ENCODE measurements around the gene IFI27.

The IFI27 gene

DNA sequence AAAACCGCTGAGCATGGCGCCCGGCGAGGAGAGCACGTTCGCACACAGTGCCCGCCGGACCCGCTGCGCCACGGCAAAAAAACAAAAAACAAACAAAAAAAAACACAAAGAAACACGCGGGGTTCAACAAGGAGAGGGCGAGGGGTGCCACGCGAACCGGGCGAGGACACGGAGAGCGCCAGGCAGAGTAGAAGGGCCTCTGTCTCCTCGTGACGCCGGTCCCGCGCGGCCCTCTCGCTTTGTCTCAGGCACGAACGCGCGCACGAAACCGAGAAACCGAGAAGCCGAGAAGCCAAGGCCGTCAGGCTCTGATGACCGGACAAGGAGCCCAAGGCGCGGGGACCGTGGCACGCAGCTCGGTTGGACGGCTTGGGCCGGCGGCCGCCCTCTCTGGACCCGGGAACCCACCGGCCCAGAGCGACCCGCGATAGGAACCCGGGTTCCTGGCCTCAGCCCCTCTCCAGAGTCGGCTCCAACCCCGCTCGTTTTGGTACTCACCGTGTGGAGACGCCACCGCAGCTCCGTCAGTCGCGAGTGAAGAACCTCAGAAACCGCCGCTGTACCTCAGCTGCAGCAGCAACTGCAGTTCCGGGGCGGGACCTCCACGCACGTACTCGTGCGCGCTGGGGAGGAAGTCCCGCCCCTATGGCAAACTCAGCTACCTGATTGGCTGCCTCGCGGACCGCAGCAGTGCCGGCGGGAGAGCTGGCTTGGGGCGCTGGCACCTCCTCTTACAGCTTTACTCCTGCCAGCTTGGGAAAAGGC, 29.7 kb upstream of the IFI27 start, which contains the start of the genes DDX24 and IFI27L1:
Gene DDX24, minus strand, starts transcription at position 582 of the 765 bp plus-strand sequence. CDS start 1,460 bp downstream, outside the sequence.
Gene IFI27L1, plus strand, starts transcription at position 690 of the 765 bp plus-strand sequence. CDS start 15,628 bp downstream, outside the sequence.
- H3K9me3 ChIP-seq (ENCODE audit: control insufficient read depth in 1 of 2, low read length in 2 of 2): no peaks in the 10 kb centered on the region
- H3K27me3 ChIP-seq (ENCODE audit: control insufficient read depth in 1 of 2, insufficient read depth in 2 of 2, low read length in 2 of 2): no peaks in the 10 kb centered on the region
- H3K36me3 ChIP-seq (ENCODE audit: control insufficient read depth in 1 of 2, insufficient read depth in 2 of 2, low read length in 2 of 2): peaks cover 0 to 16% of the 10 kb centered on the region in 2 donors
- peak within 1 kb of the TSS; percentile 85 to 96 for H3K9ac ChIP-seq (ENCODE audit: low read depth in 1 of 2, low read length in 2 of 2)
- peak within 1 kb of the TSS; percentile 69 to 90 for H3K4me3 ChIP-seq (ENCODE audit: low read depth in 1 of 2, low read length in 2 of 2)
- H3K27ac ChIP-seq (ENCODE audit: low read depth, low read length): peak within 1 kb of the TSS; percentile 86
- H3K4me1 ChIP-seq (ENCODE audit: control insufficient read depth in 1 of 2, insufficient read depth in 2 of 2, low read length in 2 of 2): peaks cover 33 to 35% of the 10 kb centered on the region in 2 donors

DNA sequence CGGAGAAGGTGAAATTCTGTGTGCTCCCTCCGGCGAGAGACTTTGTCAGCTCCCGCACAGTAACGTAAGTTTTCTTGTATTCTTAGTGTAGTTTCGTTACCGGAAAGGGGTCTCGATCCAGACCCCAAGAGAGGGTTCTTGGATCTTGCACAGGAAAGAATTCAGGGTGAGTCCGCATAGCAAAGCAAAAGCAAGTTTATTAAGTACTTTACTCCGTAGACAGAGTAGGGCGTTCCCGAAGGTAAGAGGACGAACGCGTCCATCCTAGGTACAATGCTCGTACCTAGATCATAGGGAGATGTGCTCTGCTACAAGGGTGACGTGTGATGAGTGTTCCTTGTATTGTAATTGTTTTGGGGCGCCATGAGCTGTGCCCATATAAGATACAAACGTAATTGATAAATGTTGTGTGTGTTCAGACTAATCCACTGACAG, 29.1 kb upstream of the IFI27 start:
- H3K36me3 ChIP-seq (ENCODE audit: control insufficient read depth in 1 of 2, insufficient read depth in 2 of 2, low read length in 2 of 2): peaks cover 0 to 16% of the 10 kb centered on the region in 2 donors
- no peaks in the 10 kb centered on the region for H3K9me3 ChIP-seq (ENCODE audit: control insufficient read depth in 1 of 2, low read length in 2 of 2)
- H3K27ac ChIP-seq (ENCODE audit: low read depth, low read length): peak overlapping the region; percentile 54
- H3K4me3 ChIP-seq (ENCODE audit: low read depth in 1 of 2, low read length in 2 of 2): peak overlapping the region; percentile 69 to 90
- H3K27me3 ChIP-seq (ENCODE audit: control insufficient read depth in 1 of 2, insufficient read depth in 2 of 2, low read length in 2 of 2): no peaks in the 10 kb centered on the region
- peaks cover 33 to 35% of the 10 kb centered on the region in 2 donors for H3K4me1 ChIP-seq (ENCODE audit: control insufficient read depth in 1 of 2, insufficient read depth in 2 of 2, low read length in 2 of 2)
- peak overlapping the region; percentile 85 to 96 for H3K9ac ChIP-seq (ENCODE audit: low read depth in 1 of 2, low read length in 2 of 2)

DNA sequence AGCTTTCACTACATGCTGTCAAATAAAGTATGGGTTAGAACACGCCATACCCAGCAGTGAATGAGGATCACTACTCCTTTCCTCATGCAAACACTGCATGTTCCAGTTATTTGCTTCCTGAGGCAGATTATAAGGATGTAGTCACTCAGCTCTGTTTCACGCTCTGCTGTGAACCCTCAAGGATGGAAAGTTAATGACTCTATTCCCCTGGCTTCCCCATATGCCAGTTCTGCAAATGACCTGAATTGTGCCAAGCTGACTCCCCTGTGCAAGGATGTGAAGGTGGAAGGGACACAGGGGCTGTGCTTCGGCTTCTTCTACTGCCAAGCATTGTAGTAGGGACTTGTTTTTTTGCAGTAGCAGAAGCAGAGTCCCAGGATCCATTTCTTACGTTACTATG, 22.6 kb upstream of the IFI27 start:
- no peaks in the 10 kb centered on the region for H3K9me3 ChIP-seq (ENCODE audit: control insufficient read depth in 1 of 2, low read length in 2 of 2)
- H3K36me3 ChIP-seq (ENCODE audit: control insufficient read depth in 1 of 2, insufficient read depth in 2 of 2, low read length in 2 of 2): no peaks in the 10 kb centered on the region
- H3K4me1 ChIP-seq (ENCODE audit: control insufficient read depth in 1 of 2, insufficient read depth in 2 of 2, low read length in 2 of 2): no peaks in the 10 kb centered on the region
- no peak overlapping the region for H3K9ac ChIP-seq (ENCODE audit: low read depth in 1 of 2, low read length in 2 of 2)
- H3K27me3 ChIP-seq (ENCODE audit: control insufficient read depth in 1 of 2, insufficient read depth in 2 of 2, low read length in 2 of 2): no peaks in the 10 kb centered on the region
- H3K27ac ChIP-seq (ENCODE audit: low read depth, low read length): no peak overlapping the region
- H3K4me3 ChIP-seq (ENCODE audit: low read depth in 1 of 2, low read length in 2 of 2): no peak overlapping the region

DNA sequence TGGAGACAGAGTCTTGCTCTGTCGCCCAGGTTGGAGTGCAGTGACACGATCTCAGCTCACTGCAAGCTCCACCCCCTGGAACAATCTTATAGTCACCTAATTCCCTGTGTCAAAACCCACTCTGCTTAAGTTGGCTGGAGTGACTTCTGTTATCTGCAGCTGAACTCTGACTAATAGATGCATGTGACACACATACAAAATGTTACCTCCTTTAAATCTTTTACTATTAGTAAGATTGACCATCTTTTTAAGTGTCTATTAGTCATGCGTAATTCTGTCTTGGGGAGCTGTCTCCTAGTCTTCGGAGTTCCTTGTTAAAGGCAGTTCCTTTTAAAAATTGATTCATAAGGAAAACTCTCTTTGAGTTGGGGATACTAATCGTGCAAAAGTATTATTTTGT, 22.0 kb upstream of the IFI27 start:
- no peak overlapping the region for H3K4me3 ChIP-seq (ENCODE audit: low read depth in 1 of 2, low read length in 2 of 2)
- H3K36me3 ChIP-seq (ENCODE audit: control insufficient read depth in 1 of 2, insufficient read depth in 2 of 2, low read length in 2 of 2): no peaks in the 10 kb centered on the region
- no peaks in the 10 kb centered on the region for H3K4me1 ChIP-seq (ENCODE audit: control insufficient read depth in 1 of 2, insufficient read depth in 2 of 2, low read length in 2 of 2)
- no peak overlapping the region for H3K9ac ChIP-seq (ENCODE audit: low read depth in 1 of 2, low read length in 2 of 2)
- no peak overlapping the region for H3K27ac ChIP-seq (ENCODE audit: low read depth, low read length)
- H3K9me3 ChIP-seq (ENCODE audit: control insufficient read depth in 1 of 2, low read length in 2 of 2): no peaks in the 10 kb centered on the region
- H3K27me3 ChIP-seq (ENCODE audit: control insufficient read depth in 1 of 2, insufficient read depth in 2 of 2, low read length in 2 of 2): no peaks in the 10 kb centered on the region

DNA sequence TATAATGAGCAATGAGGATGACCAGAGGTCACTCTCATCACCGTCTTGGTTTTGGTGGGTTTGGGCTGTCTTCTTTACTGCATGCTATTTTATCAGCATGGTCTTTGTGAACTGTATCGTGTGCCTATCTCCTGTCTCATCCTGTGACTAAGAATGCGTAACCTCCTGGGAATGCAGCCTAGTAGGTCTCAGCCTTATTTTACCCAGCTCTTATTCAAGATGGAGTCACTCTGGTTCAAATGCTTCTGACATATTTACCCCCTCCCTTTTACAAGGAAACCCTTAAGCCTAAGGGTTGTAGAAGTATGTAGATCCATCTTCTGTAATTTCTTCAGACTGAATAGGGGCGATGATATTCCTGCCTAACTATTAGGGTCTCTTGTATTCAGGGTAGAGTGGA, 21.1 kb upstream of the IFI27 start:
- Histone ChIP-seq H3K9ac (ENCODE audit: low read depth in 1 of 2, low read length in 2 of 2) (no peak overlapping the region), H3K27ac (ENCODE audit: low read depth, low read length) (no peak overlapping the region), H3K9me3 (ENCODE audit: control insufficient read depth in 1 of 2, low read length in 2 of 2) (no peaks in the 10 kb centered on the region), H3K4me3 (ENCODE audit: low read depth in 1 of 2, low read length in 2 of 2) (no peak overlapping the region), H3K36me3 (ENCODE audit: control insufficient read depth in 1 of 2, insufficient read depth in 2 of 2, low read length in 2 of 2) (no peaks in the 10 kb centered on the region), H3K27me3 (ENCODE audit: control insufficient read depth in 1 of 2, insufficient read depth in 2 of 2, low read length in 2 of 2) (no peaks in the 10 kb centered on the region), H3K4me1 (ENCODE audit: control insufficient read depth in 1 of 2, insufficient read depth in 2 of 2, low read length in 2 of 2) (no peaks in the 10 kb centered on the region)

DNA sequence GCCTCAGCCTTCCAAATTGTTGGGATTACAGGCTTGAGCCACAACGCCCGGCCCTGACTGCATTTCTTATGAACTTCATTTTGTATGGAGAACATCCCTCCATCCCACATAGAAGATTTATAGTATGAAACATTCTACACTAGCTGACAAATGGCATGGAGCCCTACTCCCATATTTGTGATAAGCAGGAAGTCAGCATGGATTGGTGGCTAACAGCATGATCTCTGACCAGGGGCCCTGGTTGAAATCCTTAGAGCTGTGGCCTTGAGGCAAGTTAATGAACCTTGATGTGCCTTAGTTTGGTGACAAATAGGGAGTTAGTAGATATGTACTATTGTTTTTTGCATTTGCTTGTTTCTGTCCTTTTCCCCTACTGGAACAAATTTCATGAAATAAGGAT, 17.1 kb upstream of the IFI27 start:
- no peaks in the 10 kb centered on the region for H3K4me1 ChIP-seq (ENCODE audit: control insufficient read depth in 1 of 2, insufficient read depth in 2 of 2, low read length in 2 of 2)
- H3K36me3 ChIP-seq (ENCODE audit: control insufficient read depth in 1 of 2, insufficient read depth in 2 of 2, low read length in 2 of 2): no peaks in the 10 kb centered on the region
- no peak overlapping the region for H3K4me3 ChIP-seq (ENCODE audit: low read depth in 1 of 2, low read length in 2 of 2)
- H3K9ac ChIP-seq (ENCODE audit: low read depth in 1 of 2, low read length in 2 of 2): no peak overlapping the region
- no peaks in the 10 kb centered on the region for H3K27me3 ChIP-seq (ENCODE audit: control insufficient read depth in 1 of 2, insufficient read depth in 2 of 2, low read length in 2 of 2)
- H3K9me3 ChIP-seq (ENCODE audit: control insufficient read depth in 1 of 2, low read length in 2 of 2): no peaks in the 10 kb centered on the region
- H3K27ac ChIP-seq (ENCODE audit: low read depth, low read length): no peak overlapping the region

DNA sequence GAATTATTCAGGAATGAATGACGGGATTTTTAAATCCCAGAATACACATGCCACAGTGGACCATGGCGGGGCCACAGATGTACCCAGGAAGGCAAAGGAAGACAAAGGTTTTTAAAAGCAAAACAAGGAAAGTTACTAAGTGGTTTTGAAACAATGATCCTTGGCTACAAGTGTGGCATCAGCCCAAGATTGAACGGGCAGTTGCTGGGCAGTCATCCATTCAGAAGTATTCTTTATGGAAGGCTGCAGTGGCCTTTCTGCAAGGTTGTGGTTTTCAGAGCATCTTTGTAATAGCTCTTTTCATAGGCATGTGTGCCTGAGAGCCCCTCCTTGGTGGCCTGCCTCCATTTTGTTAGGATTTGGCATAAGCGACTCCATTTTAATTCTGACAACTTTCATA, 13.4 kb upstream of the IFI27 start:
- Histone ChIP-seq H3K9me3 (ENCODE audit: control insufficient read depth in 1 of 2, low read length in 2 of 2) (no peaks in the 10 kb centered on the region), H3K36me3 (ENCODE audit: control insufficient read depth in 1 of 2, insufficient read depth in 2 of 2, low read length in 2 of 2) (no peaks in the 10 kb centered on the region), H3K4me1 (ENCODE audit: control insufficient read depth in 1 of 2, insufficient read depth in 2 of 2, low read length in 2 of 2) (no peaks in the 10 kb centered on the region), H3K27me3 (ENCODE audit: control insufficient read depth in 1 of 2, insufficient read depth in 2 of 2, low read length in 2 of 2) (no peaks in the 10 kb centered on the region), H3K27ac (ENCODE audit: low read depth, low read length) (no peak overlapping the region), H3K4me3 (ENCODE audit: low read depth in 1 of 2, low read length in 2 of 2) (no peak overlapping the region), H3K9ac (ENCODE audit: low read depth in 1 of 2, low read length in 2 of 2) (no peak overlapping the region)

DNA sequence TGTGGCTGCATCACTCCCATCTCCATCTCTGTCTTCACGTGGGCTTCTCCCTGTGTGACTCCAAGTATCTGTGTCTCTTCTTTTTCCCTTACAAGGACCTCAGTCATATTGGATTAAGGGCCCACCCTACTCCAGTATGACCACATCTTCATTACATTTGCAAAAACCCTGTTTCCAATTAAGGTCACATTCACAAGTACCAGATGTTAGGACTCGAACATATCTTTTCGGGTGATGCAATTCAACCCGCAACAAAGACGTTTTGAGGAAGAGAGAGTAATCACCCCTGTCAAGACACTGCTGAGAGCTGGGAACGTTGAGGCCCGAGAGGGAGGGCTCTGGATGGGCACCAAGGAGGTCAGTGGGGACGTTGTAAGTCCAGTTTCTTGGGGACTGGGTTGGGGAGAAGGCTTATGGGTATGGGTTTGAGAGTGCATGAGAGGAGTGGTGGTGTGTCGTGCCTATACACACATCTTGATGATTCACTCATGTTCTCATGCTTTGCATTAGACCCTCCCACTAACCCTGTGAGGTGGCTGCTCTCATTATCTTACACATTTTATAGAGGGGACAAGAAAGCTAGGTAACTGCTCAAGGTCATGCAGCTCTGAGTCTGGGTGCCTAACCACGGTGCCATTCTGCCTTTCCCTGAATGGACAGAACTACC, 12.1 kb upstream of the IFI27 start:
- no peaks in the 10 kb centered on the region for H3K4me1 ChIP-seq (ENCODE audit: control insufficient read depth in 1 of 2, insufficient read depth in 2 of 2, low read length in 2 of 2)
- no peak overlapping the region for H3K4me3 ChIP-seq (ENCODE audit: low read depth in 1 of 2, low read length in 2 of 2)
- no peak overlapping the region for H3K27ac ChIP-seq (ENCODE audit: low read depth, low read length)

DNA sequence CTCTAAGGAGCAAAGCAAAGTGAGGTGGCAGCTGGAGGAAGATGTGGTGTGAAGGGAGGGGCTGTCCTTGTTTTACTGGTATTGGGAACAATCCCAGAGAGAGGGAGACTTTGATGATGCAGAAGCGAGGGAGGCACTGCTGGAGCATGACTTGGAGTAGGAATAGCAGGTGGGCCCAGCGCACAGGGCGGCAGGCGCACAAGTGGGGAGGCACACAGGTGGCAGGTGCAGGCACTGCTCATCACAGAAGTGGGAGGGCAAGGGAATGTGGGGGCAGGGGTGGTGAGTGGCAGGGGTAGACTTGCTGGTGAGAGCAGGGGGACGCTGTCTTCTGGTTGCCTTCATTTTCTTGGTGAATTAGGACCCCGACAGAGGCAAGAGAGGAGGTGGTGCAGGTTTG, 11.5 kb upstream of the IFI27 start:
- no peaks in the 10 kb centered on the region for H3K9me3 ChIP-seq (ENCODE audit: control insufficient read depth in 1 of 2, low read length in 2 of 2)
- no peak overlapping the region for H3K4me3 ChIP-seq (ENCODE audit: low read depth in 1 of 2, low read length in 2 of 2)
- no peaks in the 10 kb centered on the region for H3K27me3 ChIP-seq (ENCODE audit: control insufficient read depth in 1 of 2, insufficient read depth in 2 of 2, low read length in 2 of 2)
- no peak overlapping the region for H3K27ac ChIP-seq (ENCODE audit: low read depth, low read length)
- no peaks in the 10 kb centered on the region for H3K36me3 ChIP-seq (ENCODE audit: control insufficient read depth in 1 of 2, insufficient read depth in 2 of 2, low read length in 2 of 2)
- no peaks in the 10 kb centered on the region for H3K4me1 ChIP-seq (ENCODE audit: control insufficient read depth in 1 of 2, insufficient read depth in 2 of 2, low read length in 2 of 2)
- H3K9ac ChIP-seq (ENCODE audit: low read depth in 1 of 2, low read length in 2 of 2): no peak overlapping the region

More for the DNA sequence above, 12.1 kb upstream of the IFI27 start:
- Histone ChIP-seq H3K9me3 (ENCODE audit: control insufficient read depth in 1 of 2, low read length in 2 of 2) (no peaks in the 10 kb centered on the region), H3K36me3 (ENCODE audit: control insufficient read depth in 1 of 2, insufficient read depth in 2 of 2, low read length in 2 of 2) (no peaks in the 10 kb centered on the region), H3K9ac (ENCODE audit: low read depth in 1 of 2, low read length in 2 of 2) (no peak overlapping the region), H3K27me3 (ENCODE audit: control insufficient read depth in 1 of 2, insufficient read depth in 2 of 2, low read length in 2 of 2) (no peaks in the 10 kb centered on the region)

DNA sequence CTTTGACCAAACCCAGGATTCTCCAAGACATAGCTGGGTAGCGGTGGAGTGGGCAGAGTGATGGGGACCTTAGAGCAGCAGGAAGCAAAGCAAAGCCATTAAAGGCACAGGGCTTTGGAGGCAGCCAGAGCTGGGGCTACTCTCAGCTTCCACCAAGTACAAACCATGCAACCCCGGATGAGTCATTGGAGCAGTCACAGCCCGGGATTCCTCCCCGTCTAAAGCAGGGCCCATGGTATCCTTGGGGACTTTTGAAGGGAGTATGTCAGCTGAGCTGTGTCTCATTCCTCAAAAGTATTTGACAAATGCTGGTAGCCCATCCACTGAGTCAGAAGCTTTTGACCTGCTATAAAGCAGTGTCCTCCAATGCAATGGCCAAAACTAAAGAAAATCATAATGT, 9.7 kb upstream of the IFI27 start:
- Histone ChIP-seq H3K4me3 (ENCODE audit: low read depth in 1 of 2, low read length in 2 of 2) (no peak overlapping the region), H3K9ac (ENCODE audit: low read depth in 1 of 2, low read length in 2 of 2) (no peak overlapping the region), H3K9me3 (ENCODE audit: control insufficient read depth in 1 of 2, low read length in 2 of 2) (no peaks in the 10 kb centered on the region), H3K27ac (ENCODE audit: low read depth, low read length) (no peak overlapping the region), H3K4me1 (ENCODE audit: control insufficient read depth in 1 of 2, insufficient read depth in 2 of 2, low read length in 2 of 2) (no peaks in the 10 kb centered on the region), H3K27me3 (ENCODE audit: control insufficient read depth in 1 of 2, insufficient read depth in 2 of 2, low read length in 2 of 2) (no peaks in the 10 kb centered on the region), H3K36me3 (ENCODE audit: control insufficient read depth in 1 of 2, insufficient read depth in 2 of 2, low read length in 2 of 2) (no peaks in the 10 kb centered on the region)
